HepG2 (cell line): ENCODE measurements around the gene DNAJC15.

Experiments
- EP300 ChIP-seq, 3 experiments: sonication (generic) in 1 of 3; formaldehyde crosslinking in 1 of 3; IDR thresholded peaks; 2 replicates each; pipeline versions ENCODE4 v1.5.1 to v1.6.1; 2011 to 2020; ENCODE audit warnings: low read depth in 2 of 3, low read length in 2 of 3, borderline replicate concordance in 1 of 3, improper control_type of control experiment in 1 of 3, mild to moderate bottlenecking in 1 of 3, missing genetic modification reagents in 1 of 3, moderate library complexity in 1 of 3
- NRL ChIP-seq: sonication (generic); formaldehyde crosslinking; IDR thresholded peaks from 2 replicates; pipeline ENCODE4 v1.5.0; 2020; ENCODE audit warnings: missing genetic modification reagents, mild to moderate bottlenecking, moderate library complexity, borderline replicate concordance
- POLR2A ChIP-seq, 2 experiments: IDR thresholded peaks; 2 replicates each; pipeline ENCODE4 v1.6.1; 2011; ENCODE audit warnings: low read depth in 2 of 2, low read length in 2 of 2, mild to moderate bottlenecking in 1 of 2, moderate library complexity in 1 of 2; ENCODE audit not compliant: insufficient read depth in 1 of 2
- RAD21 ChIP-seq: fragments of 450-650 bp; formaldehyde crosslinking; IDR thresholded peaks from 2 replicates; pipeline ENCODE4 v1.5.0; 2020; ENCODE audit warnings: mild to moderate bottlenecking
- ZNF777 ChIP-seq: sonication (generic); formaldehyde crosslinking; IDR thresholded peaks from 2 replicates; pipeline ENCODE4 v1.4.0; 2020; ENCODE audit warnings: missing genetic modification reagents
- TF ChIP-seq, protein P1 (sequence below): sonication (generic); formaldehyde crosslinking; IDR thresholded peaks from 2 replicates; pipeline ENCODE4 v1.9.0; 2021; ENCODE audit warnings: missing genetic modification reagents, borderline replicate concordance
- TF ChIP-seq, protein P2 (sequence below), 2 experiments: sonication (generic) in 1 of 2; formaldehyde crosslinking in 1 of 2; IDR thresholded peaks; 2 replicates each; pipeline versions ENCODE4 v1.5.1 to v1.6.1; 2011 to 2020; ENCODE audit warnings: borderline replicate concordance in 1 of 2, low read depth in 1 of 2, low read length in 1 of 2, mild to moderate bottlenecking in 1 of 2, missing genetic modification reagents in 1 of 2, moderate library complexity in 1 of 2

DNA sequence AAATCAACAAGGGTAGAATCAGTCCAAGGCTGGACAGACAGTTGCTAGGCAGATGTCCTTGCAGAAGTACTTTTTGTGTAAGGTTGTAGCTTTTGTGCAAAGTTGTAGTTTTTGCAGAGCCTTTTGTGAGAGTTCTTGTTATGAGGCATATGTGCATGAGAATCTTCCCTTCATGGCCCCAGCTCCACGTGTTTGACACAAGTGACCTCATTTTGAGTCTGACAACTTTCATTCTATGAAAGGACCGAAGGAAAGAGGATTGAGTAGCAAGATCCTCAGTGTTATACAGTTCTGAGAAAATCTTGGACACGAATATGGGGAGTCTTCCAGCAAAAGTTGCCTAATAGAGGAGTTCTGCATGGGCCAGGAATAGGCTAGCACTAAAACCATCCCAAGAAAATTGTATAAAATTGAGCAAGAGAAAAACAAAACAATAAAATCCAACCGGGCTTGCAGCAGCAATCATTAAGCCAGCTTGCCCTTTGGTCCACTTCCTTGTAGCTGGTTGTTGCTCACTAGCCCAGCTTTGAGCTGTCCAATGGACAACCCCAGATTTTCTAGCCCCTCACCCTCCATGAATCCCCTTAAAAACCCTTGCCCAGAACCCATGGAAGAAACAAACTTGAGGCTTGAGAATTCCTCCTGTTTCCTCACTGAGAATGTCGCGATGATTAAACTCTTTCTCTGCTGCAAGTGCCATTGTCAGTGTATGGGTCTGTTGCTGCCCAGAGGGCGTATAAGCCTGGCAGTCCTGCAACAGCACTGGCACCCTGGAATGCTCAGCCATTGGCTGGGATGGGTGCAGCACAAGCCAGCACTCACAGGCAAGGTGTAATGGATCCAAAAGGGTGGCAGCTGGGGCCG is 37.8 kb upstream of the DNAJC15 start:
- no peak for TF ChIP-seq POLR2A (IDR thresholded peaks at IDR 0.05; ENCODE audit: insufficient read depth in 1 of 2, low read depth in 2 of 2, low read length in 2 of 2)
- TF ChIP-seq, protein P1, sequence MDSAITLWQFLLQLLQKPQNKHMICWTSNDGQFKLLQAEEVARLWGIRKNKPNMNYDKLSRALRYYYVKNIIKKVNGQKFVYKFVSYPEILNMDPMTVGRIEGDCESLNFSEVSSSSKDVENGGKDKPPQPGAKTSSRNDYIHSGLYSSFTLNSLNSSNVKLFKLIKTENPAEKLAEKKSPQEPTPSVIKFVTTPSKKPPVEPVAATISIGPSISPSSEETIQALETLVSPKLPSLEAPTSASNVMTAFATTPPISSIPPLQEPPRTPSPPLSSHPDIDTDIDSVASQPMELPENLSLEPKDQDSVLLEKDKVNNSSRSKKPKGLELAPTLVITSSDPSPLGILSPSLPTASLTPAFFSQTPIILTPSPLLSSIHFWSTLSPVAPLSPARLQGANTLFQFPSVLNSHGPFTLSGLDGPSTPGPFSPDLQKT, result no peak
- TF ChIP-seq EP300 (IDR thresholded peaks at IDR 0.05; ENCODE audit: low read depth in 2 of 2, low read length in 2 of 2), result no peak
- TF ChIP-seq EP300 (CRISPR knock-in tag; IDR thresholded peaks at IDR 0.05; ENCODE audit: borderline replicate concordance), result no peak
- TF ChIP-seq RAD21 (CRISPR knock-in tag), result no peak
- TF ChIP-seq, protein P2, sequence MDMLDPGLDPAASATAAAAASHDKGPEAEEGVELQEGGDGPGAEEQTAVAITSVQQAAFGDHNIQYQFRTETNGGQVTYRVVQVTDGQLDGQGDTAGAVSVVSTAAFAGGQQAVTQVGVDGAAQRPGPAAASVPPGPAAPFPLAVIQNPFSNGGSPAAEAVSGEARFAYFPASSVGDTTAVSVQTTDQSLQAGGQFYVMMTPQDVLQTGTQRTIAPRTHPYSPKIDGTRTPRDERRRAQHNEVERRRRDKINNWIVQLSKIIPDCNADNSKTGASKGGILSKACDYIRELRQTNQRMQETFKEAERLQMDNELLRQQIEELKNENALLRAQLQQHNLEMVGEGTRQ (IDR thresholded peaks at IDR 0.05; ENCODE audit: low read depth, low read length), result no peak
- TF ChIP-seq, protein P2 (CRISPR knock-in tag; IDR thresholded peaks at IDR 0.05; ENCODE audit: borderline replicate concordance), result no peak
- TF ChIP-seq ZNF777 (CRISPR knock-in tag), result no peak
- TF ChIP-seq NRL (CRISPR knock-in tag), result no peak
